Bronchial epithelial cell (primary cell): ENCODE results near the gene OR8J3. TPM values are rescaled to one million over a fixed set of nuclear protein-coding genes. Genes with fewer than 3 reads are reported as not detected.
"Not testable (repeated sequence)": the region's sequence is repeated elsewhere in the genome, so short reads cannot be mapped to it uniquely, and the experiment has no call there.

Source experiments
- DNase-seq: peaks from one replicate; pipeline ENCODE4 v3.0.0-alpha.2; 2010; ENCODE audit warnings: low read depth
- FAIRE-seq: peaks from 2 replicates; lab custom pipeline; 2011; peaks lifted over from hg19 to GRCh38; lab: Jason Lieb, UNC
- H3K27me3 ChIP-seq: 2 replicates; pipeline ENCODE4 v1.5.1; 2011; ENCODE audit warnings: low read length; ENCODE audit not compliant: control insufficient read depth, insufficient read depth
- H3K36me3 ChIP-seq: 2 replicates; pipeline ENCODE4 v1.5.1; 2011; ENCODE audit warnings: low read length; ENCODE audit not compliant: control insufficient read depth, insufficient read depth
- H3K4me3 ChIP-seq: 2 replicates; pipeline ENCODE4 v1.5.1; 2011; ENCODE audit warnings: mild to moderate bottlenecking, low read depth, low read length, control low read depth
- total RNA-seq: library from RNA; depleted of rRNA; stranded (reverse); fragments of >200 nt; gene quantifications from 2 replicates; pipeline ENCODE4 v1.2.1, GENCODE V29; 2014
- TF ChIP-seq, protein P1 (sequence below): IDR thresholded peaks from 2 replicates; pipeline ENCODE4 v1.5.1; 2011; ENCODE audit warnings: mild to moderate bottlenecking, moderate library complexity, low read length, control low read depth, inconsistent platforms; ENCODE audit not compliant: insufficient read depth, severe bottlenecking

Gene OR8J3
- total RNA-seq, 1 donor from 2014 or later, result not detected

DNA sequence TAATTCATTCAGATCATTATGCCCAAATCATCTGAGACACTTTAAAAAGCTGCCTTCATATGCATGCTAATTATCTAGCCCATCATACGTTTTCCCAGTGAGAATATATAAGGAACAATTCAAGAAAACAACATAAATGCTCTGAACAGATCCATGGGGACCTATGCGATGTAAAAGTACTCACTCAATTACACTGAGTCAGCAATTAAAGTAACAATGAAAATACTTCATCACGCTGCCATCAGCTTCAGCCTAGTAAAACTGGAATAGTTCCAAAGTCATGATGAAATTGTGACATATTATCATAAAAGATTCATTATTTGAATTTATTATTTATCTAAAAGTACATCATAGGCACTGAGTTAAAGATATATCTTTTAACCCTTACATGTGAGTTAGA is 23.8 kb upstream of the OR8J3 start:
- no peak overlapping the region for H3K4me3 ChIP-seq
- H3K27me3 ChIP-seq, result no peaks in the 10 kb centered on the region
- TF ChIP-seq, protein P1, sequence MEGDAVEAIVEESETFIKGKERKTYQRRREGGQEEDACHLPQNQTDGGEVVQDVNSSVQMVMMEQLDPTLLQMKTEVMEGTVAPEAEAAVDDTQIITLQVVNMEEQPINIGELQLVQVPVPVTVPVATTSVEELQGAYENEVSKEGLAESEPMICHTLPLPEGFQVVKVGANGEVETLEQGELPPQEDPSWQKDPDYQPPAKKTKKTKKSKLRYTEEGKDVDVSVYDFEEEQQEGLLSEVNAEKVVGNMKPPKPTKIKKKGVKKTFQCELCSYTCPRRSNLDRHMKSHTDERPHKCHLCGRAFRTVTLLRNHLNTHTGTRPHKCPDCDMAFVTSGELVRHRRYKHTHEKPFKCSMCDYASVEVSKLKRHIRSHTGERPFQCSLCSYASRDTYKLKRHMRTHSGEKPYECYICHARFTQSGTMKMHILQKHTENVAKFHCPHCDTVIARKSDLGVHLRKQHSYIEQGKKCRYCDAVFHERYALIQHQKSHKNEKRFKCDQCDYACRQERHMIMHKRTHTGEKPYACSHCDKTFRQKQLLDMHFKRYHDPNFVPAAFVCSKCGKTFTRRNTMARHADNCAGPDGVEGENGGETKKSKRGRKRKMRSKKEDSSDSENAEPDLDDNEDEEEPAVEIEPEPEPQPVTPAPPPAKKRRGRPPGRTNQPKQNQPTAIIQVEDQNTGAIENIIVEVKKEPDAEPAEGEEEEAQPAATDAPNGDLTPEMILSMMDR, result no peak
- no peaks in the 10 kb centered on the region for H3K36me3 ChIP-seq
- DNase-seq, result no peak
- FAIRE-seq, result no peak

DNA sequence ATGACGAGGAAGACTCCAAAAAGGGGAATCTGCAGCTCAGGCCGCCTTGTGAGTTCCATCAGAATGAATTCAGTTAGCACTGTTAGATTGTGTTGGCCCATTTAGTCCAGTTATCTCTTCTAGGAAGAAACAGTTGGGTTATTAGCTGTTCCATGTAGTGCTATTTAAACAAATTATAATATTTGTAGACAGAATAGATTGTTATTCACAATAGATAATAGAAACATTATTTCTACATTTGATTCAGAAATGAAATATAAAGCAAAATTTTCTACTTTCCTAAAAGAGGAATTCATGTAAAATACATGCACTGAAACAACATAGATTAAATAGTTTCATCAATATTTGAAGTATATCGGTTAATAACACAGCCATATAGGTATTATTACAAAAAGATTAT is 20.2 kb upstream of the OR8J3 start, which contains the start of gene OR8K5:
Gene OR8K5 (minus strand): TSS at position 101 of the 400 bp plus-strand sequence. CDS start 0 bp downstream, at position 101.
- DNase-seq, result no peak
- TF ChIP-seq, protein P1, result no peak
- H3K4me3 ChIP-seq, result no peak within 1 kb of the TSS
- no peak for FAIRE-seq
- H3K36me3 ChIP-seq, result no peaks in the 10 kb centered on the region
- no peaks in the 10 kb centered on the region for H3K27me3 ChIP-seq

DNA sequence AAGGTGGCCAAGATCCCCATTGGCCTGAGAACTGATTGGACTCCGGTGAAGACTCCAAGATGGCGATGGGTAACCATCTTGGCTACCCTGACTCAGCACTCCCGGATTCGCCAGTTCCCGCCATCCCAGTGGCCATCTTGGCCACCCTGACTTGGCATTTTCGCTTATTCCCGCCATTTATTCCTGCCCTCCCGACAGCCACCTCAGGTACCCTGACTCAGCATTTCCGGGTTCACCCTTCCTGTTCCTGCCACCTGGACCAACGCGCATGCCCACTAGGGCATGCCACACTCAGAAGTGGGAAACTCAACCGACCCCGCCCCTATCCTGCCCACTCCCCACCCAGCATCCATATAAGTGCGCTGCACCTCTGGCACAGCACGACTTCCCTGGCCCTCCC is 12.3 kb upstream of the OR8J3 start:
- no peaks in the 10 kb centered on the region for H3K36me3 ChIP-seq
- no peaks in the 10 kb centered on the region for H3K27me3 ChIP-seq
- DNase-seq, result no peak
- TF ChIP-seq, protein P1, result no peak
- no peak overlapping the region for H3K4me3 ChIP-seq
- no peak for FAIRE-seq

DNA sequence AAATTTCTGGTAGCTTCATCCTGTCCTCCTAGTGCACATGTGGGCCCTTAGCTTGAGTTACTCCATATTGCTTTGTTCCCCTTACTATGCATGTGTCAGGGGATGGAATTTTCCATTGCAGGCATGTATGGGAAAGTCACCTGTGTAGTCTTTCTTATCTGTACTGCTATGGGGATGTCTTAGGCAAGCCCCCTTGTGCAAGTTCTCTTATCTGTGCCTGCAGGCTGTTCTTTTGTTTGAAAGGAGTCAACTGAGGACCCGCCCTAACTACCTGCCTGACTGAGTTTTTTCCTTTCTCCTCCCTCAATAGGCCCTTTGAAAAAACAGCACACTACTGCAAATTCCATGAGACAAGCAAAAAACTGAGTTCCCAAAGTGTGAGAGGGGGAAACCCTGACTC is 11.4 kb upstream of the OR8J3 start:
- no peak for DNase-seq
- no peak for FAIRE-seq
- H3K4me3 ChIP-seq, result no peak overlapping the region
- TF ChIP-seq, protein P1, result no peak
- no peaks in the 10 kb centered on the region for H3K36me3 ChIP-seq
- no peaks in the 10 kb centered on the region for H3K27me3 ChIP-seq

DNA sequence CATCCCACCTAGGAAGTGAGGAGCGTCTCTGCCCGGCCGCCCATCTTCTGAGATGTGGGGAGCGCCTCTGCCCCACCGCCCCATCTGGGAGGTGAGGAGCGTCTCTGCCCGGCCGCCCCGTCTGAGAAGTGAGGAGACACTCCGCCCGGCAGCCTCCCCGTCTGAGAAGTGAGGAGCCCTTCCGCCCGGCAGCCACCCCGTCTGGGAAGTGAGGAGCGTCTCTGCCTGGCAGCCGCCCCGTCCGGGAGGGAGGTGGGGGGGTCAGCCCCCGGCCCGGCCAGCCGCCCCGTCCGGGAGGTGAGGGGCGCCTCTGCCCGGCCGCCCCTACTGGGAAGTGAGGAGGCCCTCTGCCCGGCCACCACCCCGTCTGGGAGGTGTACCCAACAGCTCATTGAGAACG is 3.7 kb upstream of the OR8J3 start:
- not testable (repeated sequence) for H3K36me3 ChIP-seq, DNase-seq, H3K4me3 ChIP-seq, FAIRE-seq, H3K27me3 ChIP-seq

DNA sequence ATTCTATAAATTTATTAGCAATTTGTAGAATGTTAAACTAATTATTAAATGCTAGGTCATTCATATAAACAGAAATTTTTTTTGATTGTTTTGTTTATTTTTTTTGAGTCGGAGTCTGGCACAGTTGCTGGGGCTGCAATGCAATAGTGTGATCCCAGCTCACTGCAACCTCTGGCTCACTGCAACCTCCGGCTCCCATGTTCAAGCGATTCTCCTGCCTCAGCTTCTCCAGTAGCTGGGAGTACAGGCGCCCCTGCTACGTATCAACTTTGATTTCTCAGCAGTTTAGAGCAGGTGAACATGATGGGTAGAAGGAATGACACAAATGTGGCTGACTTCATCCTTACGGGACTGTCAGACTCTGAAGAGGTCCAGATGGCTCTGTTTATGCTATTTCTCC is 17.9 kb downstream of the OR8J3 start, which contains the start of gene OR8H3:
Gene OR8H3 (plus strand): TSS at position 301 of the 400 bp plus-strand sequence. CDS start 0 bp downstream, at position 301.
- no peaks in the 10 kb centered on the region for H3K36me3 ChIP-seq
- no peak for FAIRE-seq
- DNase-seq, result no peak
- TF ChIP-seq, protein P1, result no peak
- H3K4me3 ChIP-seq, result no peak within 1 kb of the TSS
- no peaks in the 10 kb centered on the region for H3K27me3 ChIP-seq
